CD4-positive, alpha-beta T cell treated with Interleukin-21 for 1 hour (primary cell): ENCODE measurements around the gene AMER3.

Experiments
- DNase-seq: peaks from one replicate; pipeline ENCODE4 v3.0.0-alpha.2; 2020

AMER3 gene

GRCh38 chr2:130786076-130786475 lies 30.7 kb downstream of the AMER3 start:
- DNase-seq, result no peak

GRCh38 chr2:130787841-130788240 lies 32.5 kb downstream of the AMER3 start:
- DNase-seq, result no peak

GRCh38 chr2:130790312-130790711 lies 35.0 kb downstream of the AMER3 start:
- DNase-seq, result no peak

GRCh38 chr2:130790804-130791616 lies 35.7 kb downstream of the AMER3 start:
- DNase-seq, result no peak

GRCh38 chr2:130791617-130791939 lies 36.2 kb downstream of the AMER3 start:
- no peak for DNase-seq

- no peak for DNase-seq
Observed at GRCh38 chr2:130795431-130795830, 40.1 kb downstream of the AMER3 start.

GRCh38 chr2:130796290-130796689 lies 41.0 kb downstream of the AMER3 start:
- DNase-seq, result no peak

- DNase-seq, result peak; percentile 90
Observed at GRCh38 chr2:130797493-130798435, 42.4 kb downstream of the AMER3 start.

GRCh38 chr2:130798472-130799218 lies 43.3 kb downstream of the AMER3 start:
- no peak for DNase-seq

GRCh38 chr2:130799295-130799694 lies 44.0 kb downstream of the AMER3 start:
- no peak for DNase-seq

GRCh38 chr2:130805613-130806012 lies 50.3 kb downstream of the AMER3 start:
- no peak for DNase-seq

- no peak for DNase-seq
Observed at GRCh38 chr2:130806370-130806769, 51.0 kb downstream of the AMER3 start.

- DNase-seq, result no peak
Observed at GRCh38 chr2:130807659-130808385, 52.5 kb downstream of the AMER3 start.

- DNase-seq, result no peak
Observed at GRCh38 chr2:130808482-130809268, 53.3 kb downstream of the AMER3 start.

- no peak for DNase-seq
Observed at GRCh38 chr2:130810490-130810889, 55.1 kb downstream of the AMER3 start.

- DNase-seq, result no peak
Observed at GRCh38 chr2:130813722-130814121, 58.4 kb downstream of the AMER3 start.

- no peak for DNase-seq
Observed at GRCh38 chr2:130814931-130815680, 59.8 kb downstream of the AMER3 start.
